Gastroesophageal sphincter (tissue), 3 donors: ENCODE measurements around the gene TMEM170A.

Source experiments
- EP300 ChIP-seq: sonication (generic); formaldehyde crosslinking; IDR thresholded peaks from one replicate; pipeline ENCODE4 v1.6.1; 2017; ENCODE audit warnings: antibody characterized with exemption, mild to moderate bottlenecking
- TF ChIP-seq, protein P1 (sequence below), 4 experiments: fragments of 200-600 bp in 2 of 4; fragments of 450-650 bp in 2 of 4; sonication (generic) in 1 of 4; IDR thresholded peaks; one replicate each; pipeline ENCODE4 v1.5.1; 2017 to 2019; ENCODE audit warnings: antibody characterized with exemption in 4 of 4, mild to moderate bottlenecking in 2 of 4, moderate library complexity in 2 of 4

DNA sequence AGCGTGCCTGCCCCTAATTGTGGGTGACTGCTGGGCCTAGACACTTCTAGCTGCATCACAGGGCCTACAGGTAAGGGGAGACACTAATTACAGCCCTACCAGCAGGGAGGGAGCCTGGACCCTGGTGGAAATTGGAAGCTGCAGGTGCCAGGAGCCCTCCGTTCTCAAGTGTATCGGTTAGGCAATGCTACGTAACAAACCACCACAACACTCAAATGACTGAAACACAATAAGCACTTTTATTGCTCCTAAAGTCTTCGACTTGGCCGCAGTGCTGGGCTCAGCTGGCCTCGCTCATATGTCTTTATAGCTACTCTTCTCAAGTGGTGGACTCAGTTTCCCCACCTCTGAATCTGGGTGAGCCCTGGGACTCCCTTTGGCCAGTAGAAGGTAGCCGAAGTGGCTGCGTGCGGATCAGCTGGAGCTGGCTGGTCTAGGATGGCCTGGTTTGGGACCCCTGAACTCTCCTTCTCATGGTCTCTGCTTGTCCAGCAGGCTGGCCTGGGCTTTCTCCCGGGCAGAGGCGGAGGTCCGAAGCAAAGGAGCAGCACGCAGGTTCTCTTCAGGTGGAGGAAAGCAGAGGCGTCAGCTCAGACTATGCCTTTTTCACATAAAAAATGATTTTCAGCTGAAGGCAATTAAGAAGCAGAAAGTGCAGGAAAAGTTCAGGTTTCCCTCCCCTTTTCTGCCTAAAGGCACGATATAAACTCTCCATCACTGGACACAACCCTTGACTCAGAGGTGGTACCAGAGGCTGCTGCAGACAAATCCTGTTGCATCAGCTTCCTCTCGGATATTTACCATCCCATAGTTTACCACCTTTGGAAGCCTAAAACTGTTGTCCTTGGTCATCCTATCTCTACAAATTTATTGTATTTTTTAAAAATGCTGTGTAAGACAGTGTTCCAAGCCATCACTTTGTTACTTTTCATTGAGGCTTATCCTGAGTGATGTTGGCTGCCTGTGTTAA is 8.7 kb upstream of the TMEM170A start:
- TF ChIP-seq, protein P1, sequence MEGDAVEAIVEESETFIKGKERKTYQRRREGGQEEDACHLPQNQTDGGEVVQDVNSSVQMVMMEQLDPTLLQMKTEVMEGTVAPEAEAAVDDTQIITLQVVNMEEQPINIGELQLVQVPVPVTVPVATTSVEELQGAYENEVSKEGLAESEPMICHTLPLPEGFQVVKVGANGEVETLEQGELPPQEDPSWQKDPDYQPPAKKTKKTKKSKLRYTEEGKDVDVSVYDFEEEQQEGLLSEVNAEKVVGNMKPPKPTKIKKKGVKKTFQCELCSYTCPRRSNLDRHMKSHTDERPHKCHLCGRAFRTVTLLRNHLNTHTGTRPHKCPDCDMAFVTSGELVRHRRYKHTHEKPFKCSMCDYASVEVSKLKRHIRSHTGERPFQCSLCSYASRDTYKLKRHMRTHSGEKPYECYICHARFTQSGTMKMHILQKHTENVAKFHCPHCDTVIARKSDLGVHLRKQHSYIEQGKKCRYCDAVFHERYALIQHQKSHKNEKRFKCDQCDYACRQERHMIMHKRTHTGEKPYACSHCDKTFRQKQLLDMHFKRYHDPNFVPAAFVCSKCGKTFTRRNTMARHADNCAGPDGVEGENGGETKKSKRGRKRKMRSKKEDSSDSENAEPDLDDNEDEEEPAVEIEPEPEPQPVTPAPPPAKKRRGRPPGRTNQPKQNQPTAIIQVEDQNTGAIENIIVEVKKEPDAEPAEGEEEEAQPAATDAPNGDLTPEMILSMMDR (IDR thresholded peaks at IDR 0.05) = no peak
- TF ChIP-seq EP300 = no peak
